Right lung (tissue), 5 donors: Measurements from ENCODE around the gene MED12L. TPM values are rescaled to one million over a fixed set of nuclear protein-coding genes. Genes with fewer than 3 reads are reported as not detected.

Experiments used
- DNase-seq, 2 donors: peaks; one replicate each; pipeline ENCODE4 v3.0.0-alpha.2; 2013
- polyA plus RNA-seq, 5 donors: library from polyadenylated mRNA; unstranded; fragments of 120-200 nt; gene quantifications; one replicate each; pipeline versions ENCODE4 v1.2.1 to v1.2.3, GENCODE V29; 2013; ENCODE audit warnings: inconsistent platforms in 1 of 5, low replicate concordance in 1 of 5; ENCODE audit not compliant: insufficient read length in 5 of 5, insufficient read depth in 1 of 5

MED12L gene
- polyA plus RNA-seq, 5 donors: 0.46 to 1.3 (median 0.73) TPM

GRCh38 chr3:151412989-151413388, 327.5 kb downstream of the MED12L start:
- no peak for DNase-seq

- no peak for DNase-seq
These were observed 329.8 kb downstream of the MED12L start for GRCh38 chr3:151415289-151415688.

- no peak for DNase-seq
These were observed 334.3 kb downstream of the MED12L start for GRCh38 chr3:151419806-151420205.

DNA sequence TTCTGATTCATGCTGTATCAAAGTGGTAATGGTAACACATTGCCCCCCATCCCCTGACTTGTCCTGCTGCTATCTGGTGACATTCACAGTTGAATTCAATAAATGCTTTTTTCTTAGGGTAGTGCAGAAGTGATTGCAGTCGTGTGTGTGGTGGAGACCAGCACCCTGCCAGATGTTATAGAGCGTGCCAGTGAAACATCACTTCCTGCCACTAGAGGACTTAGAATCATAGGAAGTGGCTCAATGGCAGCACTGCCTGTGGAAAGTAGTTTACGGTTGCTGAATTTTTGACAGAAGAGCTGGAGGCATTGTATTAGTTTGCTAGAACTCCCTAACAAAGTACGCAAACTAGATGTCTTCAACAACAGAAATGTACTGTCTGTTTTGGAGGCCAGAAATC, 336.5 kb downstream of the MED12L start:
- no peak for DNase-seq

DNA sequence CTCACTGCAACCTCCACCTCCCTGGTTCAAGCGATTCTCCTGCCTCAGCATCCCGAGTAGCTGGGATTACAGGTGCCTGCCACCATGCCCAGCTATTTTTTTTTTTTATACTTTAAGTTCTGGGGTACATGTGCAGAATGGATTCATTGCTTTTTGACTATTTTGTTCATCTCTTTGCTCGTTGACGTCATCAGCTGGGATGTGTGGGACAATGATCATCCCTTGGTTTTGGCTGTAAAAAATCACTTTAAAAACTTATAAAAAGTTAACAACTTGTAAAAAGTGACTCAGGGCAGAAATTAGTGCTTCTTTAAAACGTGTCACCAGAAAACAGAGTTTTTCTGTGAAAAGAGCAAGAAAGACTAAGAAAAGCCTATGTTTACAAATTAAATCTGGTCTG, 337.6 kb downstream of the MED12L start:
- DNase-seq: no peak

DNA sequence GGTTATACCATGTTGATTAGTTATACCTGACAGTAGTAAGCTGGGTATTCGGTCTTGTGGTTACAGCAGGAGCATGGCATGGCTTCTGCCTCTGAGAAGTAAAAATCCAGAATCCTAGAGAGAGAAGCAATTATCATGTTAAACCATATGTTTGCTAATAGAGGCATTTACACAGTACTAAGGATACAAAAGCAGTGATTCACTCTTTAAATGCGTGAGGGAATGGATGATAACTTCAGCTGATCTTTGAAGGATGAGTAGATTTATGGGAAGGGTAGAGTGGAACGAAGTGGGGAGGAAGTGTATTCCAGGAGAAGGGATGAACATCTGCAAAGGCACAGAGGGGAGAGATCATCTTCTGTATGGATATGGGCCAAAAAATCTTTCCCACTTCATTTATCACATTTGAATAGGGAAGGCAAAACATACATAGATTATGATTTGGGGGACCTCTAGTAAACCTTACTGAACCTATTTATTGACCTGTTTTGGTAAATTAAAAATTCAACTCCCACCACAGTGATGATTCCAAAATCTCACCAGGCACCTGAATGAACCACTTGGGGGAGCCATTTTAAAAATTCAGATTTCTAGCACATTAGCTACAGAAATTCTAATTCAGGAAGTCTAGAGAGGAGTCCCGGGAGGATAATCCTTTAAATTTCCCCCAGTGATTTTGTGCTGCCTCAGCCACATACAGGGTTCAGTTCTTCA, 340.3 kb downstream of the MED12L start:
- no peak for DNase-seq

DNA sequence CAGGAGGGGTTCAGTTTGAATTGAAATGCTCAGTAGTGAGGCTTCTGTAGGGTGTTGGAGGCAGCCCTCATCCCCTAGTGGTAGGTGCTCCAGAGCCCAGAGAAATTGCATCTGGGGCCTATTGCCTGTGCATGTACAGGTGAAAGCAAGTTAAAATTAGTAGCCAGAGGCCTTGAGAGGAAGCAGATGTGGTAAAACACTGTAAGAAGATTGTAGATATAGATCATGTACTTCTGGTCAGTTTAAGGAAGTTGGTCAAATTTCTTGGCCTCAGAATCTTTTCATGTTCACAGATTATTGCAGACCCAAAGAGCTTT, 340.8 kb downstream of the MED12L start:
- no peak for DNase-seq

DNA sequence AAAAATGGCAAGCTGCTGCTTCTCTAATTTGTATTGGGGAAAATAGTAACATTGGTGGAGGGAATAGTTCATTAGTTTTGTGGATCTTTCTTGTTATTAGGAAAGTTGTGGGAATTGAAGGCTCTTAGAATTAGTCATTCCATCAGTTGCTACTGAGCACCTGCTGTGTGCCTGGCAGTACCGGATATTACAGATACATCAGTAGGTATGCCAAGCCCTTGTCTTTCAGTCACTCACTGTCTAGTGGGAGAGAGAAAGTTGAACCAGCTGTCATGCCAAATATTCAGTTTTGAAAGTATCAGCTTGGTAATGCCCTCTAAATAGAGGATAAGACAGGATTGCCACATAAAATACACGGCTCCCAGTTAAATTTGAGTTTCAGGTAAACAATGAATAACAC, 342.9 kb downstream of the MED12L start:
- no peak for DNase-seq

- no peak for DNase-seq
These were observed 345.5 kb downstream of the MED12L start for GRCh38 chr3:151430821-151431484.

DNA sequence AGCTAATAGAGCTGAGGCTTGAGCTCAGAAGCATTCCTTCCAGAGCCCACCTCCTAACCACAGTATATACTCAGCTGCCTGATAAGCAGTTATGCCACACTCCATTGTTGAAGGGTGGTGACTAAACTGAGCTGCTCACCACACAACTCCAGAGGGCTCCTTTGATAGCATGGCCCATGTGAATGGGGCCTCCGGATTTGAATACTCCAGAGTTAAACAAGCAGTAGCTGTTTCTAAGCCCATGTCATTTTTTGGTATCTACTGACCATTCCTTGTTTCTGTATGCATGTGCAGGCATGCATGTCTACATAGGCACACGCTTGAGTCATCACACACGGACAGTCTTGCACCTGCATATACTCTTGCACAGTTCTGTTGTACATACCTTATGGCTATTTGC, 346.5 kb downstream of the MED12L start:
- DNase-seq: no peak

DNA sequence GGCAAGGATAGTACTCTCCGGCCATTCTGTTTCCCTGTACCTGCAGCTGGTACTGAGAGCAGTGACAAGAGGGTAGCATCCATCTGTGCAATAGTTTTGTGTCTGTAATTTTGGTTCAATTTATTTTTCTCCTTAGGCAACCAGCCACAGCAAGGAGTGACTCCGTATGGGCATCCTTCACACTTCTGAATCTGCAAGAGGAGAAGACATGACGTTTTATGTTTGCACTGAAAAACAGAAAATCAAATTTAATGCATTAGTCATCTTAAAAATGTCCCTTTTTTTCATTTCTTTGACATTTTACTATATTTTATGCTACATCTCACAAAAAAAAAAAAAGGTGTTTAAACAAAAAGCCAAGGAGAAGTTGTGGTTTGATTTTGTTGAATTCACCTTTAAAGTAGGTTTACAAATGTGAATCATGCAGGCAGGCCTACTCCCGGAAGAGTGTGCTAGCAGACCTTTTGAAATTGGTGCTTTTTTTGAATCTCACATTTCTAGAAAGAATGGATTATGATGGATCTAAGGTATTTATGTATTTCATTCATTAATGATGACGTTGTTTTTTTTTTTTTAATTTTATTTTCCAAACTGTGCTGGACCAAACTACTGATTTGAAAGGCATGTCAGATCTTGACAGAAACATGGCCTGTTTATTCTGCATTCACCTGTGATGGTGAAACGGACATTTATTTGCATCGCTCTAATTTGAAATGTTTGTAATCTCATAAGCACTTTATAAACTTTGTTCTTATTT, 347.3 kb downstream of the MED12L start:
- no peak for DNase-seq

GRCh38 chr3:151434151-151434890, 348.9 kb downstream of the MED12L start:
- no peak for DNase-seq

DNA sequence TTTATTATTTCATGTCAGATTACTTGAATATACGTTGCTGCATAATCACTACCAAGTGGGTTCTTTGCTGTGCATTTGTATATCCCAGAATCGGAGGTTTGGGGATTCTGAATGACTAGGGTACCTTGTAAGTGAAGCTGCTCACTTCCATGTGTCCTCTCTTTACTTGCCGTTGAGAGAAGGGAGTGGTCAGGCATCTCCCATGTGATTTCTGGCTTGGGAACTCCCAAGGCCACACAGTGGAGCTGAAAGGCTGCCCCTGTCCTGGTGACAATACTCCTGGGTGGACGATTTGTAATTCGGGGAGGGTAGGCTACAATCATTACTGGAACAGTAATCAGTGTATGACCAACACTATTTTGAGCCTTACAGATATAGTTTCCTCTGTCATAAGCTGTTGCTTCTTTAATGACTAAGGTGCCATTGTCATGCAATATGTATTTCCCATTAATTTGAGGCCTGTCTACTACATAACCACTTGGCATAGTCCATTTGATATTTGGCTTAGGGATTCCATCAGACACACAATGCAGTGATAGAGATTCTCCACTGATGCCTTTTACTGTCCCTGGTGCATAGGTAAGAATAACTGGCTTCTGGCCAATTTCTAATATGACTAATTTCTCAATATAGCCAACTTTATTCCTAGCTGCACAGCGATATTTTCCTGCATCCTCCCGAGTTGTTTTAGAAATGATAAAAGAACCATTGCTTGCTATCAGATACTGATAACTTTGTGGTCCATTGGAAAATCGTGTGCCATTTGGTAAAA, 351.4 kb downstream of the MED12L start:
- DNase-seq: no peak

DNA sequence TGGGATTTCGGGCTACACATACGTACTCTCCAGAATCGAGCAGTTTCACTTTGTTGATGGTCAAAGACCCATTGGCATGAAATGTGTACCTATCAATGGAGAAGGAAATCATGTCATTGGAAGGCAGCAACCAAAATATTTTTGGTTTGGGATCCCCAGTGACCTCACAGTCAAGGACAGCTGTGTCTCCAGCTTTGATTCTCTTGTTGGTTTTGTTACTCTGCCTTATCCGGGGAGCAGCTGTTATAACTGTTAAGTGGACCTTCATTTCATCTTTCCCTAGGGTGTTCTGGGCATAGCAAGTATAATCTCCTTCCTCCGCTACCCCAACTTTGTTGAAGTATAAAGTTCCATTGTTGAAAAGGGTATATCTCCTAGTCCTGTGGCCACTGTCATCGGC, 352.4 kb downstream of the MED12L start:
- DNase-seq: no peak

DNA sequence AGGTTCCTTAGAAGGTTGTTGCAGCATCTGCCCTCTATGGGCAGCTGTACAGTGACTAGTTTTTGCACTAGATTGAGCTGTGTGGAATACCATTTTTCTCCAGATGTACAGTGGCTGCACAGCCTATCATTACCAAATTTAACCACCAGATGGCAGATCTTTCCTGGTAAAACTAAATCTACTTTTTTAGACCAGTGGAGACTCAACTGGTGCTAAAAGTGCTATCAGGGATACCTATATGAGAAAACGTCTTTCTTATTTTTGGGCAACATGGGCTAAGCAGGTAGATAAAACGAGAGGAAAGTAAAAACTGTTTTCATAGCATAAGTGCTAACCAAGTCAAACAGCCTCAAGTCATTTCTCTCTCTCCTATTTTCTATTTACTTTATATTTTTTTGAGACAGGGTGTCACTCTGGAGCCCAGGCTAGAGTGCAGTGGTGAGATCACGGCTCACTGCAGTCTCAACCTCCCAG, 354.2 kb downstream of the MED12L start:
- peak in 1 of 2 donors; percentile 71 for DNase-seq

- DNase-seq: no peak
These were observed 355.5 kb downstream of the MED12L start for GRCh38 chr3:151440940-151441339.

DNA sequence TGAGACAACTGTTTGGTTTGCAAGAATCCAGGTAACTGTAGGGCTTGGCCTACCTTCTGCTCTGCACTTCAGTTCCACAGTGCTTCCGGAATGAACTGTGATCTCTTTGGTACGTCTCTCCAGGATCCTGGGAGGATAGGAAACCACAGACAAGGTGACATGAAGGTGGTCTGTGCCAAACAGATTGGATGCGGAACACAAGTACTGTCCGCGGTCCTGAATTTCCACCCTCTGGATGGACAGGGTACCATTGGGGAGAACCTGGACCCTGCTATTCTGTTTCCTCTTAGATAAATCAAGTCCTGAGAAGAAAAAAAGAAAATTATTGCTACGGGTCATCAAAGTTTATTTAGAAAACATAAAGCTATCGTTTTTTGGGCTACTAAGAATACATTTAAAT, 358.1 kb downstream of the MED12L start:
- no peak for DNase-seq

GRCh38 chr3:151445273-151446001, 360.0 kb downstream of the MED12L start:
- DNase-seq: peak; percentile 63 to 64

DNA sequence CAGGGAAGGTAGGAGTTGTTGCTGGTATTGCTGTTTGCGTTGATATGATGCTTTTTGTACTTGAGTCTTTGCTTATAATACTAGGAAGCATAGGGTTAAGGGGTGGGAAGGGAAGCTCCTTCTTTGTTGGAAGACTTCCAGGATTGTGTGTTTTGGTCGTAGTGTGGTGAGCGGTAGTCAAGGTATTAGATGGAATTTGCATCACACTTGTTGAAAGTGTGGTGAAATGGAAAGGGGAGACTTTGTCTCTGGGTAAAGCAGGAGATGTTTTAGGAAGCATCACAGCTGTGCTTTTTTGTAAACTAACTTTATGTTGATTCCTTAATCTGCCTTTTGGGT, 360.5 kb downstream of the MED12L start:
- DNase-seq: no peak

GRCh38 chr3:151452368-151452767, 366.9 kb downstream of the MED12L start:
- DNase-seq: no peak

- DNase-seq: no peak
These were observed 367.4 kb downstream of the MED12L start for GRCh38 chr3:151452841-151453240.
